ENCODE data around the gene NTSR1. TPM values are rescaled to one million over a fixed set of nuclear protein-coding genes. Genes with fewer than 3 reads are reported as not detected.

NTSR1 gene
- total and polyA plus RNA-seq, 2 of the 13 experiments (the other 11 are each of a cell fraction or from before 2014, with no cell fraction given) = 0.09 to 0.12 TPM

DNA sequence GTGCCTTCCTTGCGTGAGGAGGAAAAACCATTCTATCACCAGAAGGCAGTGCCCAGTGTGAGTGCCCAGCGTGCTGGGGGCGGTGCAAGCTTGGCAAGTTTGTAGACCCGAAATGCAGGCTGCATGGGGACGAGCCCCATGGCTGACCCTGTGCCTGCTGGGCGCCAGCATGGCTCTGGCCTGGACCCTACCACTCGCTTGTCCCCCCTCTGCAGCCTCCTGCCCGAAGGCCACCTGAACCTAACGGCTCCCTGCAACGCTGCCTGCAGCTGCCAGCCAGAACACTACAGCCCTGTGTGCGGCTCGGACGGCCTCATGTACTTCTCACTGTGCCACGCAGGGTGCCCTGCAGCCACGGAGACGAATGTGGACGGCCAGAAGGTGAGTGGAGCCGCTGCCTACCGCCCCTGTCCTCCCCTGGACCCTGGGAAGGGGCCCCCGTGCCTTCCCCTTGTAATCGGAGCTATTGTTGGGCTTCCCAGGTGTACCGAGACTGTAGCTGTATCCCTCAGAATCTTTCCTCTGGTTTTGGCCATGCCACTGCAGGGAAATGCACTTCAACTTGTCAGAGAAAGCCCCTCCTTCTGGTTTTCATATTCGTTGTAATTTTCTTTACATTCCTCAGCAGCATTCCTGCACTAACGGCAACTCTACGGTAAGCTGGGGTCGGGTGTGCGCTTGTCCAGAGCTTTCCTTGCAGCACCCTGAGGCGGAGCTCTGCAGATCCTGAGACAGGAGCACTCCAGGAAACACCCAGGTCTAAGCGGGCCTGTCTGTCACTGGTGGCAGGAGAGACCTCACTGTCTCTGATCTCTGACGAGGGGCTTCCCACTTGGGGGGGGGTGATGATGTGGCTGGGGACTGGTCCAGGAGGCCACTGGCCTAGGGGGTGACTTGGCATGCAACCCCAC, 40.9 kb upstream of the NTSR1 start (continued):
- TF ChIP-seq PRDM10 (CRISPR knock-in tag; IDR thresholded peaks at IDR 0.05; ENCODE audit: low read depth) (peak; percentile 94), POLR2A (IDR thresholded peaks at IDR 0.05; ENCODE audit: insufficient read depth in 1 of 2, low read depth in 2 of 2, low read length in 2 of 2) (peak in 1 of 2 experiments; percentile 5; a peak in 1 of 4 replicates), FLYWCH1 (CRISPR knock-in tag; IDR thresholded peaks at IDR 0.05) (peak; percentile 16; the same call in 1 of the 2 replicates), ZNF703 (CRISPR knock-in tag; IDR thresholded peaks at IDR 0.05; ENCODE audit: borderline replicate concordance) (no peak), MZF1 (CRISPR knock-in tag; IDR thresholded peaks at IDR 0.05; ENCODE audit: borderline replicate concordance) (0 out of 2 replicates have a peak, but pooled peaks have one; percentile 26), HOXA5 (CRISPR knock-in tag; IDR thresholded peaks at IDR 0.05) (0 out of 2 replicates have a peak, but pooled peaks have one; percentile 26), CREBL2 (CRISPR knock-in tag; IDR thresholded peaks at IDR 0.05; ENCODE audit: borderline replicate concordance) (peak; percentile 66; the same call in 1 of the 2 replicates), ZSCAN30 (CRISPR knock-in tag; IDR thresholded peaks at IDR 0.05) (no peak), ELF4 (CRISPR knock-in tag; IDR thresholded peaks at IDR 0.05; ENCODE audit: borderline replicate concordance) (0 out of 2 replicates have a peak, but pooled peaks have one; percentile 66), RFXANK (CRISPR knock-in tag; IDR thresholded peaks at IDR 0.05) (no peak), ZC3H4 (CRISPR knock-in tag; IDR thresholded peaks at IDR 0.05; ENCODE audit: borderline replicate concordance) (peak; percentile 63; the same call in 1 of the 2 replicates), E2F5 (CRISPR knock-in tag; conservative IDR thresholded peaks at IDR 0.05) (0 out of 2 replicates have a peak, but pooled peaks have one; percentile 3), SPEN (CRISPR knock-in tag; IDR thresholded peaks at IDR 0.05; ENCODE audit: low read depth) (peak; percentile 9; the same call in 1 of the 2 replicates), AGO2 (optimal IDR thresholded peaks at IDR 0.05; ENCODE audit: low read depth, low read length) (peak; percentile 90), IKZF1 (IDR thresholded peaks at IDR 0.05) (no peak), IRX3 (CRISPR knock-in tag; IDR thresholded peaks at IDR 0.05; ENCODE audit: borderline replicate concordance, low read depth) (no peak), SMAD3 (CRISPR knock-in tag; IDR thresholded peaks at IDR 0.05) (no peak), ZNF230 (CRISPR knock-in tag; IDR thresholded peaks at IDR 0.05) (0 out of 2 replicates have a peak, but pooled peaks have one; percentile 62), ZNF333 (CRISPR knock-in tag; IDR thresholded peaks at IDR 0.05; ENCODE audit: borderline replicate concordance) (peak; percentile 23; the same call in 1 of the 2 replicates), NCOA2 (CRISPR knock-in tag; IDR thresholded peaks at IDR 0.05) (no peak), ZC3H13 (CRISPR knock-in tag; IDR thresholded peaks at IDR 0.05) (peak; percentile 33; the same call in 1 of the 2 replicates), ZNF121 (CRISPR knock-in tag; IDR thresholded peaks at IDR 0.05) (no peak), ZNF776 (CRISPR knock-in tag; IDR thresholded peaks at IDR 0.05) (0 out of 2 replicates have a peak, but pooled peaks have one; percentile 15), DNMT3B (CRISPR knock-in tag; conservative IDR thresholded peaks at IDR 0.05) (no peak)
- TF ChIP-seq, protein P1, sequence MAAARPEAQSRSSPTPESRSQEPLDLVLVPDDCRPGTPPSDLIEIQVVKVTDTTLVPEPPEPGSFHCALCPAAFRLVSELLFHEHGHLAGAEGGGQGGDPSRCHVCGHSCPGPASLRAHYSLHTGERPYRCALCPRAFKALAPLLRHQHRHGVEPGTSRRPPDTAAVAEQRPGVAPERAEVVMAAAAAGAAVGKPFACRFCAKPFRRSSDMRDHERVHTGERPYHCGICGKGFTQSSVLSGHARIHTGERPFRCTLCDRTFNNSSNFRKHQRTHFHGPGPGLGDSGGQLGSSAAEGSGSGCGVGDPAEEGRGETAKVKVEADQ (CRISPR knock-in tag; IDR thresholded peaks at IDR 0.05; ENCODE audit: borderline replicate concordance) = no peak
